ENCODE measurements around the gene HHAT.

DNA sequence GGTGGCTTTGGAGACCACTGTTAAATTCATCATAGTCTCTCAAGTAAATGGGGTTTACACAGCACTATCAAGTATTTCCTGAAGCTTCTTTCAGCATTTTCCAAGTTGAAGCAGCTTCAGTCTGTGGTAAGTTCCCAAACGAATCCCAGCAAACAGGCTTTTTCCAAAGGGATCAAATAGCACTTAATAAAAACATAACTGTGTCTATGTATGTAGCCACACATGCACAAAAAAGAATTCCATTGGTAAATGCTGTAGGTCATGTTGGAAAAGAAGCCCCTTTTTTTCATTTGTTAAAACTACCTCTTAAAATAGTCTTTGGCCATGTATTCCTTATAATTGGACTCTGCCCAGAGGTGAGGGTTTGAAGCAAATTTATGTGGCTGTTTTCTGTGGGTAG is 69.8 kb downstream of the HHAT start:
- TF ChIP-seq POLR2A (IDR thresholded peaks at IDR 0.05; ENCODE audit: extremely low read depth, insufficient read length), result no peak
- TF ChIP-seq, protein P1, sequence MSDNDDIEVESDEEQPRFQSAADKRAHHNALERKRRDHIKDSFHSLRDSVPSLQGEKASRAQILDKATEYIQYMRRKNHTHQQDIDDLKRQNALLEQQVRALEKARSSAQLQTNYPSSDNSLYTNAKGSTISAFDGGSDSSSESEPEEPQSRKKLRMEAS (IDR thresholded peaks at IDR 0.05; ENCODE audit: low read depth, low read length), result no peak
